ENCODE data around the gene ENOX1. TPM values are rescaled to one million over a fixed set of nuclear protein-coding genes. Genes with fewer than 3 reads are reported as not detected.
"Not testable (repeated sequence)": the region's sequence is repeated elsewhere in the genome, so short reads cannot be mapped to it uniquely, and the experiment has no call there.

ENOX1 gene
- total and polyA plus RNA-seq, 2 of the 13 experiments (the other 11 are each of a cell fraction or from before 2014, with no cell fraction given) = not detected

DNA sequence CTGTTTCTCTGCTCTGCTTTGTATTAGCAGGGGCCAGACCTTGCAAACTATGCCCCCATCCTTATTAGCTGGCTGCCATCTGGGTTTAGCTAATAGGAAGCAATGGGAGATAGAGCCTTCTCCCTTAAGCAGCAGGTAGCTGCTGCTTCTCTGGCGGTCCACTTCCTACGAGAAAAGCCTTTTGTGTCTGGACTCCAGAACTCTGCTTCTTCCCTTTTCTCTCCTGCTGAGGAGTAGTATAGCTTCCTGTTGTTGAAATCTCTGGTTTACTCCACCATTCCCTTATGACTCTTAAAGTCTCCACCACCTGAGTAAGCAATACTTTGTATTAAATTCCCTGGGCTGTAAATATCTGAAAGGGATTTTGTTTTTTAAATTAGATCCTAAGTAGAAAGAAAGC lies 616.3 kb downstream of the ENOX1 start:
- H4K20me1 ChIP-seq (ENCODE audit: insufficient read depth, low read length) = no peaks in the 10 kb centered on the region
- no peak overlapping the region for H3K27ac ChIP-seq (ENCODE audit: extremely low read length, insufficient read depth, low read length)
- H3K4me3 ChIP-seq (replicated peaks in 1 of 3; ENCODE audit: insufficient read depth in 1 of 3, low read depth in 2 of 3, low read length in 3 of 3) = no peak overlapping the region
- in situ Hi-C loops (cut with HindIII; ENCODE audit: extremely low pct_ligation_motif_present, low pct_unique_long_range_greater_than_20kb) (no loop called here), intact Hi-C loops (cut with micrococcal nuclease; ENCODE audit: unreplicated experiment) (no loop called here)
- ChIA-PET POLR2A (no interaction called here), CTCF (ENCODE audit: low intra/inter-chr PET ratio, low total read pairs) (no interaction called here)
- H3K9me3 ChIP-seq (ENCODE audit: low read length) = no peaks in the 10 kb centered on the region
- WGBS (ENCODE audit: low lambda C conversion rate) = 0% methylated on average over 2 of the region's 2 CpGs
- H3K27me3 ChIP-seq (ENCODE audit: control insufficient read depth in 1 of 2, insufficient read depth in 2 of 2, low read length in 2 of 2) = no peaks in the 10 kb centered on the region; a peak in 1 of 5 replicates
- H3K4me1 ChIP-seq (ENCODE audit: insufficient read depth, low read length) = no peaks in the 10 kb centered on the region
- H3K36me3 ChIP-seq (replicated peaks in 1 of 2; ENCODE audit: control insufficient read depth in 1 of 2, insufficient read depth in 2 of 2, low read length in 2 of 2) = no peaks in the 10 kb centered on the region
- FAIRE-seq (no peak), DNase-seq (ENCODE audit: low spot score) (no peak), ATAC-seq (no peak)
- BruUV-seq (replicated peaks) = no TSS peak
- H3K79me2 ChIP-seq (ENCODE audit: insufficient read depth, low read length) = no peaks in the 10 kb centered on the region
- no peak overlapping the region for H3K4me2 ChIP-seq (ENCODE audit: low read depth, low read length)
- TF ChIP-seq CHD2 (IDR thresholded peaks at IDR 0.05; ENCODE audit: low read depth, low read length) = no peak
- TF ChIP-seq, protein P1, sequence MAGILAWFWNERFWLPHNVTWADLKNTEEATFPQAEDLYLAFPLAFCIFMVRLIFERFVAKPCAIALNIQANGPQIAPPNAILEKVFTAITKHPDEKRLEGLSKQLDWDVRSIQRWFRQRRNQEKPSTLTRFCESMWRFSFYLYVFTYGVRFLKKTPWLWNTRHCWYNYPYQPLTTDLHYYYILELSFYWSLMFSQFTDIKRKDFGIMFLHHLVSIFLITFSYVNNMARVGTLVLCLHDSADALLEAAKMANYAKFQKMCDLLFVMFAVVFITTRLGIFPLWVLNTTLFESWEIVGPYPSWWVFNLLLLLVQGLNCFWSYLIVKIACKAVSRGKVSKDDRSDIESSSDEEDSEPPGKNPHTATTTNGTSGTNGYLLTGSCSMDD (CRISPR knock-in tag; IDR thresholded peaks at IDR 0.05) = no peak
- TF ChIP-seq KDM5A (IDR thresholded peaks at IDR 0.05; ENCODE audit: borderline replicate concordance, low read length) = no peak
- TF ChIP-seq, protein P2, sequence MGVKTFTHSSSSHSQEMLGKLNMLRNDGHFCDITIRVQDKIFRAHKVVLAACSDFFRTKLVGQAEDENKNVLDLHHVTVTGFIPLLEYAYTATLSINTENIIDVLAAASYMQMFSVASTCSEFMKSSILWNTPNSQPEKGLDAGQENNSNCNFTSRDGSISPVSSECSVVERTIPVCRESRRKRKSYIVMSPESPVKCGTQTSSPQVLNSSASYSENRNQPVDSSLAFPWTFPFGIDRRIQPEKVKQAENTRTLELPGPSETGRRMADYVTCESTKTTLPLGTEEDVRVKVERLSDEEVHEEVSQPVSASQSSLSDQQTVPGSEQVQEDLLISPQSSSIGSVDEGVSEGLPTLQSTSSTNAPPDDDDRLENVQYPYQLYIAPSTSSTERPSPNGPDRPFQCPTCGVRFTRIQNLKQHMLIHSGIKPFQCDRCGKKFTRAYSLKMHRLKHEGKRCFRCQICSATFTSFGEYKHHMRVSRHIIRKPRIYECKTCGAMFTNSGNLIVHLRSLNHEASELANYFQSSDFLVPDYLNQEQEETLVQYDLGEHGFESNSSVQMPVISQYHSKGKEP (CRISPR knock-in tag; IDR thresholded peaks at IDR 0.05) = no peak
- no peak for TF ChIP-seq ZNF383 (CRISPR knock-in tag; IDR thresholded peaks at IDR 0.05; ENCODE audit: borderline replicate concordance)
- TF ChIP-seq, protein P3, sequence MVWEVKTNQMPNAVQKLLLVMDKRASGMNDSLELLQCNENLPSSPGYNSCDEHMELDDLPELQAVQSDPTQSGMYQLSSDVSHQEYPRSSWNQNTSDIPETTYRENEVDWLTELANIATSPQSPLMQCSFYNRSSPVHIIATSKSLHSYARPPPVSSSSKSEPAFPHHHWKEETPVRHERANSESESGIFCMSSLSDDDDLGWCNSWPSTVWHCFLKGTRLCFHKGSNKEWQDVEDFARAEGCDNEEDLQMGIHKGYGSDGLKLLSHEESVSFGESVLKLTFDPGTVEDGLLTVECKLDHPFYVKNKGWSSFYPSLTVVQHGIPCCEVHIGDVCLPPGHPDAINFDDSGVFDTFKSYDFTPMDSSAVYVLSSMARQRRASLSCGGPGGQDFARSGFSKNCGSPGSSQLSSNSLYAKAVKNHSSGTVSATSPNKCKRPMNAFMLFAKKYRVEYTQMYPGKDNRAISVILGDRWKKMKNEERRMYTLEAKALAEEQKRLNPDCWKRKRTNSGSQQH (CRISPR knock-in tag; IDR thresholded peaks at IDR 0.05; ENCODE audit: low read depth) = no peak
- no peak for TF ChIP-seq POLR2A (IDR thresholded peaks at IDR 0.05; ENCODE audit: insufficient read depth in 1 of 2, low read depth in 2 of 2, low read length in 2 of 2)
- no peak for TF ChIP-seq RAD51 (IDR thresholded peaks at IDR 0.05; ENCODE audit: borderline replicate concordance)
- TF ChIP-seq ZNF160 (CRISPR knock-in tag; IDR thresholded peaks at IDR 0.05) = no peak
- TF ChIP-seq ZNF777 (CRISPR knock-in tag; IDR thresholded peaks at IDR 0.05) = no peak
- no peak for TF ChIP-seq DMAP1 (CRISPR knock-in tag; IDR thresholded peaks at IDR 0.05)
- no peak for TF ChIP-seq ZBTB33 (CRISPR knock-in tag; IDR thresholded peaks at IDR 0.05)
- TF ChIP-seq RELA (CRISPR knock-in tag; IDR thresholded peaks at IDR 0.05) = no peak
- no peak overlapping the region for H3K9ac ChIP-seq (ENCODE audit: insufficient read depth, low read depth, low read length)
- no peak overlapping the region for H2AFZ ChIP-seq (ENCODE audit: low read length)

- WGBS (ENCODE audit: low lambda C conversion rate) = 31% methylated on average over 3 of the region's 3 CpGs
- H3K4me3 ChIP-seq (replicated peaks in 1 of 3; ENCODE audit: insufficient read depth in 1 of 3, low read depth in 2 of 3, low read length in 3 of 3); DNase-seq (ENCODE audit: low spot score); H3K4me2 ChIP-seq (ENCODE audit: low read depth, low read length); H2AFZ ChIP-seq (ENCODE audit: low read length); H3K9ac ChIP-seq (ENCODE audit: insufficient read depth, low read depth, low read length); H3K9me3 ChIP-seq (ENCODE audit: low read length); POLR2A ChIA-PET; H3K27ac ChIP-seq (ENCODE audit: extremely low read length, insufficient read depth, low read length); H3K4me1 ChIP-seq (ENCODE audit: insufficient read depth, low read length); H3K36me3 ChIP-seq (replicated peaks in 1 of 2; ENCODE audit: control insufficient read depth in 1 of 2, insufficient read depth in 2 of 2, low read length in 2 of 2); CTCF ChIA-PET (ENCODE audit: low intra/inter-chr PET ratio, low total read pairs); ATAC-seq; BruUV-seq (replicated peaks); intact Hi-C loops (cut with micrococcal nuclease; ENCODE audit: unreplicated experiment); H3K79me2 ChIP-seq (ENCODE audit: insufficient read depth, low read length); in situ Hi-C loops (cut with HindIII; ENCODE audit: extremely low pct_ligation_motif_present, low pct_unique_long_range_greater_than_20kb); FAIRE-seq; H3K27me3 ChIP-seq (ENCODE audit: control insufficient read depth in 1 of 2, insufficient read depth in 2 of 2, low read length in 2 of 2); H4K20me1 ChIP-seq (ENCODE audit: insufficient read depth, low read length): not testable (repeated sequence)
Measured at GRCh38 chr13:43168434-43168833, 618.3 kb downstream of the ENOX1 start.

Measured in HepG2 (cell line).